Adrenal gland (tissue), 12 donors: ENCODE results near the gene TNRC6B. TPM values are rescaled to one million over a fixed set of nuclear protein-coding genes. Genes with fewer than 3 reads are reported as not detected.

Experiments
- DNase-seq, 7 donors: peaks; one replicate each; pipeline ENCODE4 v3.0.0-alpha.2; 2019 to 2020
- H3K27ac ChIP-seq, 5 donors: fragments of 200-600 bp; sonication (generic) in 4 of 5; 1 replicate in 3 of 5; 2 replicates in 2 of 5; pipeline versions ENCODE4 v1.5.1 to v1.8.0; 2016 to 2020; ENCODE audit warnings: mild to moderate bottlenecking in 1 of 5
- H3K27me3 ChIP-seq: fragments of 200-600 bp; 2 replicates; pipeline ENCODE4 v1.8.0; 2021
- H3K36me3 ChIP-seq, 2 donors: fragments of 200-600 bp; replicated peaks in 1 of 2; 1 replicate in 1 of 2; 2 replicates in 1 of 2; pipeline versions ENCODE4 v1.5.1 to v1.8.0; 2018 to 2022
- H3K4me1 ChIP-seq, 2 donors: fragments of 200-600 bp; replicated peaks in 1 of 2; 1 replicate in 1 of 2; 2 replicates in 1 of 2; pipeline versions ENCODE4 v1.5.1 to v1.8.0; 2018 to 2021
- H3K4me3 ChIP-seq, 4 donors: fragments of 200-600 bp; sonication (generic) in 3 of 4; one replicate each; pipeline ENCODE4 v1.5.1; 2016 to 2018
- H3K9me3 ChIP-seq, 3 donors: fragments of 200-600 bp; sonication (generic) in 1 of 3; replicated peaks in 1 of 3; 1 replicate in 2 of 3; 2 replicates in 1 of 3; pipeline versions ENCODE4 v1.5.1 to v1.8.0; 2016 to 2021
- CTCF ChIP-seq, 6 experiments: fragments of 450-650 bp in 4 of 6; fragments of 200-600 bp in 2 of 6; sonication (generic) in 1 of 6; IDR thresholded peaks; 1 replicate in 5 of 6; 2 replicates in 1 of 6; pipeline versions ENCODE4 v1.5.1 to v1.8.0; 2016 to 2021; ENCODE audit warnings: antibody characterized with exemption in 6 of 6, mild to moderate bottlenecking in 2 of 6, moderate library complexity in 1 of 6
- POLR2A ChIP-seq, 2 donors: fragments of 450-650 bp; IDR thresholded peaks; one replicate each; pipeline ENCODE4 v1.6.1; 2017; ENCODE audit warnings: antibody characterized with exemption in 2 of 2, mild to moderate bottlenecking in 2 of 2, moderate library complexity in 1 of 2
- WGBS, 4 donors: extraction: QIAGEN DNeasy Blood & Tissue Kit in 2 of 4; methylation state at CpG; one replicate each; pipeline versions ENCODE4 v1.1.5 to v1.1.7; 2013 to 2017; 5-methylcytosine and 5-hydroxymethylcytosine counted together
- intact Hi-C, 2 donors: fragments of 100-400 bp; cut with DNase I; formaldehyde crosslinking; loops; one replicate each; pipeline versions ENCODE4 v1.14.1 to v1.15.0; 2022 to 2023
- polyA plus RNA-seq, 3 donors: library from polyadenylated mRNA; stranded (reverse); fragments of 200-250 nt in 2 of 3; fragments of 350-450 nt in 1 of 3; fragmentation: Illumina TruSeq in 1 of 3; extraction: RNeasy Lipid Tissue Mini Kit (QIAGEN cat#74804) in 1 of 3; gene quantifications; one replicate each; pipeline ENCODE4 v1.2.3, GENCODE V29; 2013 to 2014
- total RNA-seq, 9 donors: library from RNA; depleted of rRNA in 4 of 9; stranded (reverse); fragments of >200 nt in 4 of 9; fragments of 120-200 nt in 1 of 9; fragmentation: NEBNext Ultra II Directional in 1 of 9; extraction: Animal tissue kit (Norgen Biotek cat#: 25700) in 1 of 9; gene quantifications; one replicate each; pipeline versions ENCODE4 v1.1.0 to v1.2.4, GENCODE V29; 2013 to 2023
- donor health status: healthy with polysubstance abuse.
- donor health status: Bipolar disorder and iron deficiency.
- donor health status: DM: yes; HTN: yes; CAD: no.
- donor health status: DM: no; HTN: no; CAD: no.
- donor health status: DM: no; HTN: no; CAD: no.
- donor health status: DM: yes; HTN: yes; CAD: no.

Gene TNRC6B
- total and polyA plus RNA-seq, 12 donors = 2.8 to 57.6 (median 32.8) TPM

- Histone ChIP-seq H3K27ac (no peak overlapping the region), H3K4me3 (no peak overlapping the region), H3K27me3 (no peaks in the 10 kb centered on the region), H3K9me3 (no peaks in the 10 kb centered on the region), H3K4me1 (no peaks in the 10 kb centered on the region), H3K36me3 (peaks cover 0 to 72% of the 10 kb centered on the region in 2 donors)
- no peak for DNase-seq
- intact Hi-C loops = no loop called here
- TF ChIP-seq CTCF (IDR thresholded peaks at IDR 0.05) = no peak
- TF ChIP-seq POLR2A (IDR thresholded peaks at IDR 0.05) = no peak
Observed at GRCh38 chr22:40320687-40321086, 143.0 kb downstream of the TNRC6B start.

- 58 to 73% (median 69%) methylated on average over 5 of the region's 5 CpGs for WGBS, 4 donors
- DNase-seq = no peak
Observed at GRCh38 chr22:40322021-40322420, 144.3 kb downstream of the TNRC6B start.

GRCh38 chr22:40322818-40323447 is 145.2 kb downstream of the TNRC6B start:
- no peak overlapping the region for H3K27ac ChIP-seq
- DNase-seq = peak in 1 of 7 donors; percentile 39
- H3K27me3 ChIP-seq = no peaks in the 10 kb centered on the region
- no peak overlapping the region for H3K4me3 ChIP-seq
- 86 to 93% (median 90%) methylated on average over 8 to 17 of the region's 17 CpGs for WGBS, 4 donors
- TF ChIP-seq POLR2A (IDR thresholded peaks at IDR 0.05) (no peak), CTCF (IDR thresholded peaks at IDR 0.05) (no peak)
- no peaks in the 10 kb centered on the region for H3K9me3 ChIP-seq
- H3K36me3 ChIP-seq = peaks cover 0 to 50% of the 10 kb centered on the region in 2 donors
- intact Hi-C loops = no loop called here
- no peaks in the 10 kb centered on the region for H3K4me1 ChIP-seq

More at GRCh38 chr22:40322021-40322420, 144.3 kb downstream of the TNRC6B start:
- Histone ChIP-seq H3K9me3 (no peaks in the 10 kb centered on the region), H3K27ac (no peak overlapping the region), H3K27me3 (no peaks in the 10 kb centered on the region), H3K4me1 (no peaks in the 10 kb centered on the region), H3K4me3 (no peak overlapping the region), H3K36me3 (peaks cover 0 to 59% of the 10 kb centered on the region in 2 donors)
- no peak for TF ChIP-seq POLR2A (IDR thresholded peaks at IDR 0.05)
- no peak for TF ChIP-seq CTCF (IDR thresholded peaks at IDR 0.05)
- intact Hi-C loops = no loop called here

GRCh38 chr22:40323681-40324171 is 146.0 kb downstream of the TNRC6B start:
- no peaks in the 10 kb centered on the region for H3K27me3 ChIP-seq
- intact Hi-C loops = no loop called here
- H3K36me3 ChIP-seq = peaks cover 0 to 51% of the 10 kb centered on the region in 2 donors
- no peak overlapping the region for H3K4me3 ChIP-seq
- no peaks in the 10 kb centered on the region for H3K9me3 ChIP-seq
- peak in 1 of 7 donors; percentile 51 for DNase-seq
- 74 to 86% (median 77%) methylated on average over 8 of the region's 8 CpGs for WGBS, 4 donors
- TF ChIP-seq POLR2A (IDR thresholded peaks at IDR 0.05) (no peak), CTCF (IDR thresholded peaks at IDR 0.05) (no peak)
- H3K27ac ChIP-seq = no peak overlapping the region
- H3K4me1 ChIP-seq = no peaks in the 10 kb centered on the region
